HepG2 (cell line): ENCODE data around the gene ZNF783. TPM values are rescaled to one million over a fixed set of nuclear protein-coding genes. Genes with fewer than 3 reads are reported as not detected.
A peak's percentile ranks its signal among the peaks of the same experiment; 100 is the strongest.

ENCODE experiments used
- AGO2 ChIP-seq: fragments of 200-400 bp; formaldehyde crosslinking; optimal IDR thresholded peaks from 2 replicates; pipeline ENCODE3; 2017; ENCODE audit warnings: mild to moderate bottlenecking, low read depth, low read length, moderate library complexity
- CCAR2 ChIP-seq: fragments of 200-400 bp; formaldehyde crosslinking; optimal IDR thresholded peaks from 2 replicates; pipeline ENCODE3; 2018; ENCODE audit warnings: low read depth, mild to moderate bottlenecking, low read length, moderate library complexity
- KMT2A ChIP-seq: sonication (generic); formaldehyde crosslinking; IDR thresholded peaks from 2 replicates; pipeline ENCODE4 v1.4.0; 2020; ENCODE audit warnings: missing genetic modification reagents
- POGZ ChIP-seq: sonication (generic); formaldehyde crosslinking; IDR thresholded peaks from 2 replicates; pipeline ENCODE4 v1.4.0; 2020; ENCODE audit warnings: mild to moderate bottlenecking, missing genetic modification reagents
- REPIN1 ChIP-seq: sonication (generic); formaldehyde crosslinking; IDR thresholded peaks from 2 replicates; pipeline ENCODE4 v1.8.0; 2022; ENCODE audit warnings: missing genetic modification reagents, low read depth, mild to moderate bottlenecking, borderline replicate concordance
- SMYD3 ChIP-seq: sonication (generic); formaldehyde crosslinking; IDR thresholded peaks from 2 replicates; pipeline ENCODE4 v1.8.1; 2023; ENCODE audit warnings: mild to moderate bottlenecking, missing genetic modification reagents
- TAF15 ChIP-seq: fragments of 200-400 bp; formaldehyde crosslinking; IDR thresholded peaks from one replicate; pipeline ENCODE4 v1.6.1; 2018; ENCODE audit warnings: mild to moderate bottlenecking, low read depth, low read length; ENCODE audit not compliant: poor library complexity, severe bottlenecking
- TBX2 ChIP-seq: sonication (generic); formaldehyde crosslinking; IDR thresholded peaks from 2 replicates; pipeline ENCODE4 v1.5.0; 2020; ENCODE audit warnings: missing genetic modification reagents, mild to moderate bottlenecking, borderline replicate concordance
- THAP11 ChIP-seq: IDR thresholded peaks from 2 replicates; pipeline ENCODE4 v1.6.1; 2016; ENCODE audit warnings: missing biosample characterization, missing genetic modification reagents
- TRAFD1 ChIP-seq: sonication (generic); formaldehyde crosslinking; IDR thresholded peaks from 2 replicates; pipeline ENCODE4 v1.5.1; 2020; ENCODE audit warnings: missing genetic modification reagents, mild to moderate bottlenecking, borderline replicate concordance
- TRIM24 ChIP-seq: sonication (generic); formaldehyde crosslinking; IDR thresholded peaks from 2 replicates; pipeline ENCODE4 v1.8.0; 2022; ENCODE audit warnings: mild to moderate bottlenecking, missing genetic modification reagents
- ZBTB21 ChIP-seq: sonication (generic); formaldehyde crosslinking; IDR thresholded peaks from 2 replicates; pipeline ENCODE4 v1.4.0; 2020; ENCODE audit warnings: missing genetic modification reagents
- ZC3H13 ChIP-seq: sonication (generic); formaldehyde crosslinking; IDR thresholded peaks from 2 replicates; pipeline ENCODE4 v1.8.1; 2023; ENCODE audit warnings: mild to moderate bottlenecking, missing genetic modification reagents, moderate library complexity
- ZHX2 ChIP-seq, 2 experiments: sonication (generic) in 1 of 2; formaldehyde crosslinking in 1 of 2; IDR thresholded peaks; 2 replicates each; pipeline versions ENCODE4 v1.6.1 to v1.9.0; 2014 to 2022; ENCODE audit warnings: antibody characterized with exemption in 1 of 2, borderline replicate concordance in 1 of 2, inconsistent platforms in 1 of 2, low read depth in 1 of 2, missing genetic modification reagents in 1 of 2
- ZKSCAN5 ChIP-seq: sonication (generic); formaldehyde crosslinking; IDR thresholded peaks from 2 replicates; pipeline ENCODE4 v1.5.1; 2020; ENCODE audit warnings: mild to moderate bottlenecking, missing genetic modification reagents
- ZNF546 ChIP-seq: sonication (generic); formaldehyde crosslinking; conservative IDR thresholded peaks from 2 replicates; pipeline ENCODE4 v1.8.1; 2023; ENCODE audit warnings: mild to moderate bottlenecking, missing genetic modification reagents
- ZNF569 ChIP-seq: sonication (generic); formaldehyde crosslinking; IDR thresholded peaks from 2 replicates; pipeline ENCODE4 v1.5.0; 2020; ENCODE audit warnings: mild to moderate bottlenecking, missing genetic modification reagents, moderate library complexity, borderline replicate concordance
- ZNF607 ChIP-seq: sonication (generic); formaldehyde crosslinking; IDR thresholded peaks from 2 replicates; pipeline ENCODE4 v1.5.1; 2020; ENCODE audit warnings: missing genetic modification reagents, mild to moderate bottlenecking, borderline replicate concordance
- polyA plus RNA-seq, 8 experiments: library from polyadenylated mRNA; depleted of rRNA in 3 of 8; stranded (reverse) in 7 of 8; unstranded in 1 of 8; fragments of >200 nt; fragmentation: Illumina TruSeq in 4 of 8; extraction: Trizol in 4 of 8; gene quantifications; 2 replicates each; pipeline versions ENCODE4 v1.2.1 to v1.2.3, GENCODE V29; 2011 to 2016; ENCODE audit warnings: low read depth in 4 of 8, missing spikeins in 1 of 8, mixed read lengths in 1 of 8; ENCODE audit not compliant: insufficient read depth in 1 of 8
- total RNA-seq, 5 experiments: library from RNA; depleted of rRNA; stranded (reverse); fragments of >200 nt; fragmentation: Illumina TruSeq; extraction: Trizol; gene quantifications; 2 replicates each; pipeline ENCODE4 v1.2.3, GENCODE V29; 2016; ENCODE audit warnings: low read depth in 1 of 5
- TF ChIP-seq, protein P1 (sequence below): sonication (generic); formaldehyde crosslinking; IDR thresholded peaks from 2 replicates; pipeline ENCODE4 v1.8.1; 2023; ENCODE audit warnings: missing genetic modification reagents, mild to moderate bottlenecking, borderline replicate concordance

ZNF783 gene
- total and polyA plus RNA-seq, 2 of the 13 experiments (the other 11 are each of a cell fraction or from before 2014, with no cell fraction given), result 4.1 to 5.2 TPM

- TF ChIP-seq ZHX2 (IDR thresholded peaks at IDR 0.05; ENCODE audit: low read depth), result peak; percentile 86
- no peak for TF ChIP-seq ZHX2 (CRISPR knock-in tag; IDR thresholded peaks at IDR 0.05; ENCODE audit: borderline replicate concordance)
- TF ChIP-seq TBX2 (CRISPR knock-in tag), result peak; percentile 91
- TF ChIP-seq REPIN1 (CRISPR knock-in tag), result peak; percentile 44; the same call in 1 of the 2 replicates
- TF ChIP-seq THAP11 (CRISPR knock-in tag), result peak; percentile 92
- TF ChIP-seq SMYD3, result no peak
- TF ChIP-seq ZNF607 (CRISPR knock-in tag), result peak; percentile 65; the same call in 1 of the 2 replicates
- TF ChIP-seq POGZ (CRISPR knock-in tag), result peak; percentile 96
- TF ChIP-seq CCAR2, result no peak
- TF ChIP-seq KMT2A (CRISPR knock-in tag), result peak; percentile 96
- no peak for TF ChIP-seq ZKSCAN5 (CRISPR knock-in tag)
- TF ChIP-seq TRIM24 (CRISPR knock-in tag), result no peak
- no peak for TF ChIP-seq AGO2
- no peak for TF ChIP-seq ZNF569
- TF ChIP-seq ZBTB21, result no peak
- peak; percentile 65; the same call in 1 of the 2 replicates for TF ChIP-seq TRAFD1
- no peak; the same call in 1 of the 2 replicates for TF ChIP-seq ZNF546 (CRISPR knock-in tag)
- TF ChIP-seq ZC3H13 (CRISPR knock-in tag), result no peak
- TF ChIP-seq TAF15, result peak; percentile 85
- TF ChIP-seq, protein P1, sequence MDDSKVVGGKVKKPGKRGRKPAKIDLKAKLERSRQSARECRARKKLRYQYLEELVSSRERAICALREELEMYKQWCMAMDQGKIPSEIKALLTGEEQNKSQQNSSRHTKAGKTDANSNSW (CRISPR knock-in tag), result no peak
These were observed 22.5 kb upstream of the ZNF783 start, which contains the start of gene ZNF212 (continued) for GRCh38 chr7:149239345-149240143.
